Keratinocyte (primary cell): ENCODE results near the gene CCL20. TPM values are rescaled to one million over a fixed set of nuclear protein-coding genes. Genes with fewer than 3 reads are reported as not detected.

Source experiments
- DNase-seq: peaks from one replicate; pipeline ENCODE4 v3.0.0-alpha.2; 2011; ENCODE audit warnings: low read depth, missing footprints, low spot score
- FAIRE-seq: peaks from 2 replicates; lab custom pipeline; 2011; peaks lifted over from hg19 to GRCh38; lab: Jason Lieb, UNC
- H2AFZ ChIP-seq: 2 replicates; pipeline ENCODE4 v1.6.0; 2012; ENCODE audit warnings: low read length, control low read depth, inconsistent platforms; ENCODE audit not compliant: control insufficient read depth
- H3K27ac ChIP-seq: 2 replicates; pipeline ENCODE4 v1.5.1; 2011; ENCODE audit warnings: low read length; ENCODE audit not compliant: control insufficient read depth, insufficient read depth
- H3K27me3 ChIP-seq: 3 replicates; pipeline ENCODE4 v1.6.0; 2011; ENCODE audit warnings: low read length; ENCODE audit not compliant: control insufficient read depth, insufficient read depth; ENCODE audit errors: extremely low read depth
- H3K36me3 ChIP-seq, 2 experiments: 2 replicates in 1 of 2; 3 replicates in 1 of 2; pipeline ENCODE4 v1.5.1; 2011; ENCODE audit warnings: low read length in 2 of 2, mild to moderate bottlenecking in 1 of 2; ENCODE audit not compliant: control insufficient read depth in 2 of 2, insufficient read depth in 2 of 2; ENCODE audit errors: extremely low read depth in 1 of 2
- H3K4me1 ChIP-seq: 3 replicates; pipeline ENCODE4 v1.5.1; 2011; ENCODE audit warnings: low read length; ENCODE audit not compliant: control insufficient read depth, insufficient read depth; ENCODE audit errors: extremely low read depth
- H3K4me2 ChIP-seq: 3 replicates; pipeline ENCODE4 v1.6.0; 2011; ENCODE audit warnings: low read depth, low read length; ENCODE audit not compliant: control insufficient read depth, insufficient read depth; ENCODE audit errors: extremely low read depth
- H3K4me3 ChIP-seq, 3 experiments: fragments of 200-600 bp in 1 of 3; sonication (generic) in 1 of 3; 2 replicates in 2 of 3; 3 replicates in 1 of 3; pipeline ENCODE4 v1.5.1; 2011 to 2016; ENCODE audit warnings: low read length in 3 of 3, mild to moderate bottlenecking in 3 of 3, control low read depth in 2 of 3, inconsistent platforms in 1 of 3, low read depth in 1 of 3, mixed read lengths in 1 of 3, mixed run types in 1 of 3, moderate library complexity in 1 of 3; ENCODE audit not compliant: control insufficient read depth in 2 of 3, insufficient read depth in 2 of 3; ENCODE audit errors: extremely low read depth in 1 of 3
- H3K79me2 ChIP-seq: 2 replicates; pipeline ENCODE4 v1.6.0; 2012; ENCODE audit warnings: low read length; ENCODE audit not compliant: control insufficient read depth, insufficient read depth
- H3K9ac ChIP-seq: 3 replicates; pipeline ENCODE4 v1.6.0; 2011; ENCODE audit warnings: low read length; ENCODE audit not compliant: control insufficient read depth, insufficient read depth; ENCODE audit errors: extremely low read depth
- H3K9me1 ChIP-seq: 3 replicates; pipeline ENCODE4 v1.6.0; 2011; ENCODE audit warnings: low read length; ENCODE audit not compliant: control insufficient read depth, insufficient read depth; ENCODE audit errors: extremely low read depth
- H3K9me3 ChIP-seq: 2 replicates; pipeline ENCODE4 v1.5.1; 2012; ENCODE audit warnings: low read depth, low read length; ENCODE audit not compliant: control insufficient read depth
- H4K20me1 ChIP-seq: 3 replicates; pipeline ENCODE4 v1.6.0; 2011; ENCODE audit warnings: low read length; ENCODE audit not compliant: control insufficient read depth, insufficient read depth; ENCODE audit errors: extremely low read depth
- EZH2 ChIP-seq: IDR thresholded peaks from one replicate; pipeline ENCODE4 v1.6.1; 2012; ENCODE audit warnings: inconsistent platforms, mild to moderate bottlenecking, low read length, moderate library complexity
- dilution Hi-C: fragments of 300-500 bp; cut with MboI; formaldehyde crosslinking; loops from one replicate; pipeline ENCODE4 v1.7.0; 2020; ENCODE audit warnings: low sequenced_read_pairs; ENCODE audit not compliant: extremely low pct_ligation_motif_present
- polyA plus RNA-seq, 5 experiments: library from polyadenylated mRNA; depleted of rRNA in 3 of 5; stranded (reverse) in 3 of 5; stranded (forward) in 1 of 5; unstranded in 1 of 5; fragments of >200 nt; gene quantifications; 1 replicate in 1 of 5; 2 replicates in 3 of 5; 3 replicates in 1 of 5; pipeline versions ENCODE4 v1.2.1 to v1.2.3, GENCODE V29; 2011 to 2012; ENCODE audit warnings: missing spikeins in 2 of 5, low read depth in 1 of 5, low replicate concordance in 1 of 5
- TF ChIP-seq, protein P1 (sequence below), 3 experiments: IDR thresholded peaks in 1 of 3; conservative IDR thresholded peaks in 1 of 3; optimal IDR thresholded peaks in 1 of 3; 2 replicates in 2 of 3; 3 replicates in 1 of 3; pipeline versions ENCODE3 to v1.5.1; 2011; ENCODE audit warnings: low read length in 3 of 3, mild to moderate bottlenecking in 3 of 3, moderate library complexity in 2 of 3, control low read depth in 1 of 3, inconsistent platforms in 1 of 3; ENCODE audit not compliant: insufficient read depth in 2 of 3; ENCODE audit errors: extremely low read depth in 1 of 3

The CCL20 gene
- polyA plus RNA-seq, 1 donor (not counting 4 experiments of a cell fraction or from before 2014, with no cell fraction given) = 5.2 TPM

DNA sequence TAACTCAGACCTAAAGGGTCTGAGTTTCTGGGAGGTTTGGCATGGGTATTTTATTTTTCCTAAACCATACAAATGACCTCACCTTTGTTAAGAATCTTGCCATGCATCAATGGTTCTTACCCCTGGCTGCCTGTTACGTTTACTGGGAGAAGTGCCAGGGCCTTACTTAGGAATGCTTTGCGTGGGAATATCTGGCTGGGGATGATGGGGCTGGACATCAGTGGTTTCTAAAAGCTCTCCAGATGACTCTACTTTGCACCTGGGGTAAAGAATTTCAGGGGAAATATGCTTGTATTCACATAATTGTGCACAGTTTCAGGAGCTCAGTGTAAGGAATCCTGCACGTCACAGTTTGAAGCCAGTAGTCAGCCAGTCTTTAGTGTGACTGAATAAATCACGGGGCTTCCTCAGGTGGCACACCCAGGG is 39.6 kb downstream of the CCL20 start:
- Histone ChIP-seq H3K4me2 (no peak overlapping the region), H3K9me1 (no peaks in the 10 kb centered on the region), H3K4me1 (peaks cover 31% of the 10 kb centered on the region), H3K27me3 (no peaks in the 10 kb centered on the region), H3K36me3 (no peaks in the 10 kb centered on the region), H4K20me1 (no peaks in the 10 kb centered on the region), H3K4me3 (no peak overlapping the region), H3K79me2 (no peaks in the 10 kb centered on the region), H3K9me3 (no peaks in the 10 kb centered on the region), H3K27ac (no peak overlapping the region), H2AFZ (no peak overlapping the region), H3K9ac (no peak overlapping the region)
- FAIRE-seq (peak; percentile 17), DNase-seq (no peak)
- no peak for TF ChIP-seq EZH2
- TF ChIP-seq, protein P1, sequence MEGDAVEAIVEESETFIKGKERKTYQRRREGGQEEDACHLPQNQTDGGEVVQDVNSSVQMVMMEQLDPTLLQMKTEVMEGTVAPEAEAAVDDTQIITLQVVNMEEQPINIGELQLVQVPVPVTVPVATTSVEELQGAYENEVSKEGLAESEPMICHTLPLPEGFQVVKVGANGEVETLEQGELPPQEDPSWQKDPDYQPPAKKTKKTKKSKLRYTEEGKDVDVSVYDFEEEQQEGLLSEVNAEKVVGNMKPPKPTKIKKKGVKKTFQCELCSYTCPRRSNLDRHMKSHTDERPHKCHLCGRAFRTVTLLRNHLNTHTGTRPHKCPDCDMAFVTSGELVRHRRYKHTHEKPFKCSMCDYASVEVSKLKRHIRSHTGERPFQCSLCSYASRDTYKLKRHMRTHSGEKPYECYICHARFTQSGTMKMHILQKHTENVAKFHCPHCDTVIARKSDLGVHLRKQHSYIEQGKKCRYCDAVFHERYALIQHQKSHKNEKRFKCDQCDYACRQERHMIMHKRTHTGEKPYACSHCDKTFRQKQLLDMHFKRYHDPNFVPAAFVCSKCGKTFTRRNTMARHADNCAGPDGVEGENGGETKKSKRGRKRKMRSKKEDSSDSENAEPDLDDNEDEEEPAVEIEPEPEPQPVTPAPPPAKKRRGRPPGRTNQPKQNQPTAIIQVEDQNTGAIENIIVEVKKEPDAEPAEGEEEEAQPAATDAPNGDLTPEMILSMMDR (optimal IDR thresholded peaks at IDR 0.05 in 1 of 3, IDR thresholded peaks at IDR 0.05 in 1 of 3, conservative IDR thresholded peaks at IDR 0.05 in 1 of 3; ENCODE audit: extremely low read depth in 1 of 3, insufficient read depth in 2 of 3, low read length in 3 of 3) = no peak
- dilution Hi-C loops = no loop called here

- Histone ChIP-seq H3K9me1 (no peaks in the 10 kb centered on the region), H3K4me1 (peaks cover 25% of the 10 kb centered on the region), H3K27me3 (no peaks in the 10 kb centered on the region), H3K36me3 (no peaks in the 10 kb centered on the region), H4K20me1 (no peaks in the 10 kb centered on the region), H3K4me2 (no peak overlapping the region), H3K79me2 (no peaks in the 10 kb centered on the region), H3K9ac (no peak overlapping the region), H3K4me3 (no peak overlapping the region), H3K27ac (no peak overlapping the region), H3K9me3 (no peaks in the 10 kb centered on the region), H2AFZ (no peak overlapping the region)
- FAIRE-seq (peak; percentile 23), DNase-seq (no peak)
- no peak for TF ChIP-seq EZH2
- TF ChIP-seq, protein P1 (optimal IDR thresholded peaks at IDR 0.05 in 1 of 3, IDR thresholded peaks at IDR 0.05 in 1 of 3, conservative IDR thresholded peaks at IDR 0.05 in 1 of 3; ENCODE audit: extremely low read depth in 1 of 3, insufficient read depth in 2 of 3, low read length in 3 of 3) = no peak
- dilution Hi-C loops = no loop called here
Observed at GRCh38 chr2:227853765-227854271, 40.2 kb downstream of the CCL20 start.
